Mesothelial cell of epicardium (in vitro differentiated cells): ENCODE data around the gene GOT2. TPM values are rescaled to one million over a fixed set of nuclear protein-coding genes. Genes with fewer than 3 reads are reported as not detected.
"Not testable (repeated sequence)": the region's sequence is repeated elsewhere in the genome, so short reads cannot be mapped to it uniquely, and the experiment has no call there.

Source experiments
- DNase-seq, 2 experiments: peaks; one replicate each; pipeline ENCODE4 v3.0.0; 2021; ENCODE audit warnings: low spot score in 2 of 2; ENCODE audit not compliant: unreplicated experiment in 2 of 2
- H3K27ac Mint-ChIP-seq: 2 replicates; pipeline ENCODE4 v1.8.0; 2021; ENCODE audit warnings: mixed read lengths
- H3K27me3 Mint-ChIP-seq: 2 replicates; pipeline ENCODE4 v1.8.0; 2021; ENCODE audit warnings: low read depth, mixed read lengths
- H3K36me3 Mint-ChIP-seq: 2 replicates; pipeline ENCODE4 v1.8.0; 2021; ENCODE audit warnings: mixed read lengths
- H3K4me1 Mint-ChIP-seq: 2 replicates; pipeline ENCODE4 v1.8.0; 2021; ENCODE audit warnings: mixed read lengths
- H3K4me3 Mint-ChIP-seq: 2 replicates; pipeline ENCODE4 v1.8.0; 2021; ENCODE audit warnings: mild to moderate bottlenecking, moderate library complexity, mixed read lengths
- H3K9me3 Mint-ChIP-seq: 2 replicates; pipeline ENCODE4 v1.8.0; 2021; ENCODE audit warnings: mixed read lengths
- CTCF ChIP-seq: fragments of 200-600 bp; sonication (generic); IDR thresholded peaks from one replicate; pipeline ENCODE4 v1.5.0; 2021; ENCODE audit warnings: antibody characterized with exemption; ENCODE audit not compliant: unreplicated experiment
- total RNA-seq: library from RNA; stranded (reverse); gene quantifications from 3 replicates; pipeline ENCODE4 v1.2.1, GENCODE V29; 2021

GOT2 gene
- total RNA-seq, 1 donor from 2014 or later: 71.2 TPM

- Mint-ChIP-seq H3K27me3 (no peaks in the 10 kb centered on the region), H3K4me1 (no peaks in the 10 kb centered on the region), H3K36me3 (peaks cover 48% of the 10 kb centered on the region), H3K4me3 (no peak overlapping the region), H3K9me3 (no peaks in the 10 kb centered on the region), H3K27ac (no peak overlapping the region)
- TF ChIP-seq CTCF: no peak
- DNase-seq: no peak
Measured at GRCh38 chr16:58713742-58714141, 20.4 kb downstream of the GOT2 start.

GRCh38 chr16:58709333-58709732, 24.8 kb downstream of the GOT2 start:
- TF ChIP-seq CTCF: no peak
- no peaks in the 10 kb centered on the region for H3K27me3 Mint-ChIP-seq
- H3K9me3 Mint-ChIP-seq: no peaks in the 10 kb centered on the region
- no peak for DNase-seq
- H3K36me3 Mint-ChIP-seq: peaks cover 36% of the 10 kb centered on the region
- no peak overlapping the region for H3K27ac Mint-ChIP-seq
- no peak overlapping the region for H3K4me3 Mint-ChIP-seq
- H3K4me1 Mint-ChIP-seq: no peaks in the 10 kb centered on the region

- no peaks in the 10 kb centered on the region for H3K27me3 Mint-ChIP-seq
- H3K27ac Mint-ChIP-seq: no peak overlapping the region
- no peak for TF ChIP-seq CTCF
- peaks cover 1% of the 10 kb centered on the region for H3K36me3 Mint-ChIP-seq
- peaks cover 8% of the 10 kb centered on the region for H3K9me3 Mint-ChIP-seq
- H3K4me3 Mint-ChIP-seq: no peak overlapping the region
- H3K4me1 Mint-ChIP-seq: no peaks in the 10 kb centered on the region
- DNase-seq: no peak
Measured at GRCh38 chr16:58699151-58699550, 35.0 kb downstream of the GOT2 start.

- H3K27me3 Mint-ChIP-seq: peaks cover 2% of the 10 kb centered on the region
- peaks cover 22% of the 10 kb centered on the region for H3K9me3 Mint-ChIP-seq
- H3K27ac Mint-ChIP-seq: no peak overlapping the region
- no peak for TF ChIP-seq CTCF
- no peaks in the 10 kb centered on the region for H3K4me1 Mint-ChIP-seq
- no peak overlapping the region for H3K4me3 Mint-ChIP-seq
- no peak for DNase-seq
- no peaks in the 10 kb centered on the region for H3K36me3 Mint-ChIP-seq
Measured at GRCh38 chr16:58695368-58695767, 38.7 kb downstream of the GOT2 start.

- no peak for DNase-seq
- no peak for TF ChIP-seq CTCF
- peaks cover 11% of the 10 kb centered on the region for H3K27me3 Mint-ChIP-seq
- H3K36me3 Mint-ChIP-seq: no peaks in the 10 kb centered on the region
- peaks cover 22% of the 10 kb centered on the region for H3K9me3 Mint-ChIP-seq
- no peak overlapping the region for H3K27ac Mint-ChIP-seq
- no peak overlapping the region for H3K4me3 Mint-ChIP-seq
- H3K4me1 Mint-ChIP-seq: no peaks in the 10 kb centered on the region
Measured at GRCh38 chr16:58692450-58692849, 41.7 kb downstream of the GOT2 start.

- H3K36me3 Mint-ChIP-seq, H3K27ac Mint-ChIP-seq, H3K4me3 Mint-ChIP-seq, DNase-seq, H3K9me3 Mint-ChIP-seq: not testable (repeated sequence)
- peaks cover 11% of the 10 kb centered on the region for H3K27me3 Mint-ChIP-seq
- peaks cover 13% of the 10 kb centered on the region for H3K4me1 Mint-ChIP-seq
Measured at GRCh38 chr16:58686985-58687706, 47.0 kb downstream of the GOT2 start.
